WTC11 (cell line): ENCODE measurements around the gene GRIN2A.

Source experiments
- ZBTB43 ChIP-seq: sonication (generic); formaldehyde crosslinking; IDR thresholded peaks from 2 replicates; pipeline ENCODE4 v1.8.1; 2023; ENCODE audit warnings: mild to moderate bottlenecking, missing genetic modification reagents
- ZNF121 ChIP-seq: sonication (generic); formaldehyde crosslinking; IDR thresholded peaks from 2 replicates; pipeline ENCODE4 v1.8.0; 2023; ENCODE audit warnings: missing genetic modification reagents

GRCh38 chr16:10037751-10038150 is 144.5 kb downstream of the GRIN2A start:
- no peak for TF ChIP-seq ZNF121 (CRISPR knock-in tag)
- TF ChIP-seq ZBTB43 (CRISPR knock-in tag): no peak
